ENCODE data around the gene MYBPHL.

Gene MYBPHL

DNA sequence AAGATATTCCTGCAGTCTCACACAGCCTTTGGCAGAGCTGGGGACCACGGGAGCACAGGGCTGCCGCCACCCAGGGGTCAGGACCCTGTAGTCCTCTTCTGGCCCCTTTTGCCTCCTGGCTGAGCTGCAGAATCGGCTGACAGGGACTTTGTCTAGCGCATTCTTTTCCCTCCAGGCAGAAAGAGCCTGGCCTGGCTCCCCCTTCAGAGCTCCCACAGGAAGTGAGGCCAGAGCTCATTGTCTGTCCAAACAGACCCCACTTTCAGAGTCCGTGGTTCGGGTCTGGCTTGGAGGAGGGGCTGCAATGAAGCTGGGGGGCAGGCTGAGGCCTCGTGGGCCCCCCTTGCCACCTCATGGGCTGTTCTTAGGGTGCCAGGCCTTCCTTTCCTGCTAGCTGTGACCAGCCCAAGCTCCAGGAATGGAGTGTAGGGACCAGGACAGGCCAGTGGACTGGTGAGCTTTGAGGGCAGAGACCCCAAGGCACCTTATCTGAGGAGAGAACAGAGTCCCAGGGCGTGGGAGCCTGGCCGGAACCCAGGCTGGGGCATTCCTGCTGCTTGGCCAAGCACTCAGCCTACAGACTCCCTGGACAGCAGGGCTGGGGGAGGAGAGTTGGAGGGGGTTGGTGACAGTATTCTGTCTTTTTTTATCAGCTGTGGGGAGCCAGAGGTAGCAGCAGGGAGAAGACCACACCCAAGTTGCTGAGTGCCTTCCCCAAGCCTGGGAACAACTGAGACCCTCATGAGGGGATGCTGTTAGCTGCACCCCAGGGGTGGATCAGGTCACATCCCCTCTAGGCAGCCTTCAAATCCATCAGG lies 52.8 kb downstream of the MYBPHL start:
- FAIRE-seq (no peak), DNase-seq (ENCODE audit: insufficient read length, low spot score) (no peak)

- DNase-seq (ENCODE audit: insufficient read length, low spot score) (no peak), FAIRE-seq (no peak)
Observed at GRCh38 chr1:109252893-109253802, 53.7 kb downstream of the MYBPHL start.

DNA sequence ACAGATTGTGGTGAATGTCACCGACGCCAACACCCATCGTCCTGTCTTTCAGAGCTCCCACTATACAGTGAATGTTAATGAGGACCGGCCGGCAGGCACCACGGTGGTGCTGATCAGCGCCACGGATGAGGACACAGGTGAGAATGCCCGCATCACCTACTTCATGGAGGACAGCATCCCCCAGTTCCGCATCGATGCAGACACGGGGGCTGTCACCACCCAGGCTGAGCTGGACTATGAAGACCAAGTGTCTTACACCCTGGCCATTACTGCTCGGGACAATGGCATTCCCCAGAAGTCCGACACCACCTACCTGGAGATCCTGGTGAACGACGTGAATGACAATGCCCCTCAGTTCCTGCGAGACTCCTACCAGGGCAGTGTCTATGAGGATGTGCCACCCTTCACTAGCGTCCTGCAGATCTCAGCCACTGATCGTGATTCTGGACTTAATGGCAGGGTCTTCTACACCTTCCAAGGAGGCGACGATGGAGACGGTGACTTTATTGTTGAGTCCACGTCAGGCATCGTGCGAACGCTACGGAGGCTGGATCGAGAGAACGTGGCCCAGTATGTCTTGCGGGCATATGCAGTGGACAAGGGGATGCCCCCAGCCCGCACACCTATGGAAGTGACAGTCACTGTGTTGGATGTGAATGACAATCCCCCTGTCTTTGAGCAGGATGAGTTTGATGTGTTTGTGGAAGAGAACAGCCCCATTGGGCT lies 54.5 kb downstream of the MYBPHL start:
- DNase-seq (ENCODE audit: insufficient read length, low spot score) (no peak), FAIRE-seq (no peak)

- DNase-seq (ENCODE audit: insufficient read length, low spot score) (no peak), FAIRE-seq (no peak)
Observed at GRCh38 chr1:109251277-109252166, 55.3 kb downstream of the MYBPHL start.

- FAIRE-seq (no peak), DNase-seq (ENCODE audit: insufficient read length, low spot score) (no peak)
Observed at GRCh38 chr1:109250454-109251276, 56.1 kb downstream of the MYBPHL start.

- DNase-seq (ENCODE audit: insufficient read length, low spot score), result no peak
- no peak for FAIRE-seq
Observed at GRCh38 chr1:109249654-109250401, 57.0 kb downstream of the MYBPHL start.

- FAIRE-seq, result no peak
Observed at GRCh38 chr1:109248797-109249629, 57.8 kb downstream of the MYBPHL start, which contains the start of gene CELSR2. Gene CELSR2, plus strand, starts transcription at chr1:109249539. Its CDS starts 541 bp downstream, at chr1:109250080.

GRCh38 chr1:109248444-109248796 lies 58.4 kb downstream of the MYBPHL start:
- FAIRE-seq (no peak), DNase-seq (ENCODE audit: insufficient read length, low spot score) (no peak)

More at GRCh38 chr1:109248797-109249629, 57.8 kb downstream of the MYBPHL start, which contains the start of gene CELSR2:
- DNase-seq (ENCODE audit: insufficient read length, low spot score), result peak; percentile 51

DNA sequence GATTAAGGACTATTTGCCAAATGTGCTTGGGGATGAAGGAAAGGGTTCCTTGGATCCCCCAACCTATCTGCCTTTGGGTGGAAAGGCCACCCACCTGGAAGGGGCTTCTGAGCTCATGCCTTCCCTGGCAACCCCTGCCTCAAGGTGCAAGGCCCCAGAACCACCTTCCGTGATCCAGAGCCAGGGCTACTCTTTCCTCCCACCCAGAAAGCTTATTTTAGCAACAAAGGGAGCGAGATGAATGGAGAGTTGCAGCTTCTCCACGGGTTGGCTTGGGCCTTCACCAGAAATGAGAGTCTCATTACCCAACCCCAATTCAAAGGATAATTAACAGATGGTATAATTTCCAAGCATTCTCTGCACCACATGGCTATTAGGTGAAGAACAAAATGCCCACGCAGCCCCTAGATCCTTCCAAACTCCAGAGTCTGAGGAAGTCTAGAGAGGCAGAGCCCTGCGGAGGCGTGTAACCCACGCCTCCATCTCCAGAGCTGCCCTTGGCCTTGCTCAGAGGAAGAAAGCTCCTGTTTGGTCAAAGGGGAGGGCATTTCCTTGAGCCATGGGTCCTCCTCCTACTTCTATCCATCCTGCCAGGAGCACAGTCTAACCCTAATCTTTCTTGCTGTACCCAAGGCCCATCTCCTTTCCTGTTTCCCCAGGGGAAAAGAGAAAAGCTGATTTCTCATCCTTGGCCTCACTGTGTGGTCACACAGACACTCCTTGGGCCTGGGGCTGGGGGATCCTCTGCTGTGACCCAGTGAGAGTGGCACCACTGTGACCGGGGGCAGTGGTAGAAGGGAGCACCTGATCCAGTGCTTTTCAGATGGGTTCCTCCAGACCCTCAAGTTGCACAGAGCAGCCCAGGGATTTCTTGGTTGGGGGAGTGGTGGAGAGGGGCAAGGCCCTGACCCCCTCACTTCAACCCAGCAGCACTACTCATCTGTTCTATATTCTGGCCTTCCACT lies 59.1 kb downstream of the MYBPHL start:
- no peak for FAIRE-seq

DNA sequence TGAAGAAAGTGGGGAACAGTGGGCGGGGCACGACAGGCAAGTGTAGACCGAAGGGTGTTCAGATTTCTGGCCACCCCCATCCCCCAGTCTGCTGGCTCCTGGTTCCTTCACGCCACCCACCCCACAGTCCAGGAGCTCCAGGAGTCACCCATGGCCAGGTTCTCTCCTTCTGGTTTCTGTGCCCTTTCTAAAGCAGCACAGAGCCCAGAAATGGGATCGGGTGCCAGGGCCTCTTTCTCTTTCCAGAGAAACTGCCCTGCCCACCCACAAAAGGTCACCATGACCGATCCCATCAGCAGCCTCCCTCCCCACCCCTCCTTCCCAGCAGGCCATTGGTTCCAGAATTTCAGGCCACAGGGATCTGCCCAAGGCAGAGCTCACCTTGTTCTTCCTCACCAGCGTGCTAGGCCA lies 60.7 kb downstream of the MYBPHL start:
- DNase-seq (ENCODE audit: insufficient read length, low spot score) (no peak), FAIRE-seq (no peak)

More for the DNA sequence above, 59.1 kb downstream of the MYBPHL start:
- DNase-seq (ENCODE audit: insufficient read length, low spot score), result no peak

DNA sequence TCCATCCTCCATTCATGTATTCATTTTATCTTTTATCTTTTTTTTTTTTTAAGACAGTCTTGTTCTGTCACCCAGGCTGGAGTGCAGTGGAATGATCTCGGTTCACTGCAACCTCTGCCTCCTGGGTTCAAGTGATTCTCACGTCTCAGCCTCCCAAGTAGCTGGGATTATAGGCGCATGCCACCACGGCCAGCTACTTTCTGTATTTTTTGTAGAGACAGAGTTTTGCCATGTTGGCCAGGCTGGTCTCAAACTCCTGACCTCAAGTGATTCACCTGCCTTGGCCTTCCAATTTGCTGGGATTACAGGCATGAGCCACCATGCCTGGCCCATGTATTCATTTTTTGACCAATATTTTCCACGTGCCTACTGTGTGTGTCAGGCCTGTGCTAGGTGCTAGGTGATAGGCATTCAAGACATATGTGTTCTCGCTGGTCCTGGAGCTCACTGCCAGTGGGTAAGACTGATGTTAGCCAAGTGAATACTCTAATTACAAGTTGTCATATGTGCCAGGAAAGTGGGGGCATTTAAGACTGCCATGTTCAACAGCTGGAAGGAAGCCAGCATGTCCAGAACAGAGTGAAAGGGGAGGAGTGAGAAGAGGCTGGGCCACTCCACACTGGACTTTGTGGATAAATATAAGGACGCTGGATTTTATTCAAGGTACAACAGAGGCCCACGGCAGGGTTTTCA lies 62.8 kb downstream of the MYBPHL start:
- no peak for FAIRE-seq
- DNase-seq (ENCODE audit: insufficient read length, low spot score), result no peak

- DNase-seq (ENCODE audit: insufficient read length, low spot score), result no peak
Observed at GRCh38 chr1:109243221-109243620, 63.6 kb downstream of the MYBPHL start.

GRCh38 chr1:109242387-109242786 lies 64.4 kb downstream of the MYBPHL start:
- DNase-seq (ENCODE audit: insufficient read length, low spot score), result no peak
- FAIRE-seq, result no peak

More at GRCh38 chr1:109243221-109243620, 63.6 kb downstream of the MYBPHL start:
- FAIRE-seq, result no peak

All from HTR-8/SVneo (cell line).